Mesendoderm (in vitro differentiated cells): ENCODE results near the gene CD82.

Experiments used
- DNase-seq: peaks from one replicate; pipeline ENCODE4 v3.0.0; 2013
- H2AK5ac ChIP-seq: 2 replicates; pipeline ENCODE4 v1.6.1; 2013; ENCODE audit warnings: low read length, inconsistent platforms
- H2BK120ac ChIP-seq: 2 replicates; pipeline ENCODE4 v1.6.1; 2013; ENCODE audit warnings: low read depth, mild to moderate bottlenecking, low read length, moderate library complexity, mixed read lengths
- H2BK15ac ChIP-seq: replicated peaks from 2 replicates; pipeline ENCODE4 v1.6.1; 2013; ENCODE audit warnings: low read depth, mild to moderate bottlenecking, moderate library complexity
- H2BK5ac ChIP-seq: 2 replicates; pipeline ENCODE4 v1.6.1; 2013; ENCODE audit warnings: low read length, inconsistent platforms
- H3K18ac ChIP-seq: 2 replicates; pipeline ENCODE4 v1.6.1; 2013; ENCODE audit warnings: mild to moderate bottlenecking, low read length, mixed read lengths
- H3K23ac ChIP-seq: one replicate; pipeline ENCODE4 v1.6.1; 2013; ENCODE audit warnings: low read length
- H3K27ac ChIP-seq: 2 replicates; pipeline ENCODE4 v1.5.1; 2013; ENCODE audit warnings: low read depth, mild to moderate bottlenecking, inconsistent platforms, low read length, moderate library complexity
- H3K27me3 ChIP-seq: 2 replicates; pipeline ENCODE4 v1.6.1; 2013; ENCODE audit warnings: low read length, control low read depth, mild to moderate bottlenecking, inconsistent platforms; ENCODE audit not compliant: insufficient read depth, poor library complexity
- H3K36me3 ChIP-seq: 2 replicates; pipeline ENCODE4 v1.6.1; 2013; ENCODE audit warnings: low read length, inconsistent platforms; ENCODE audit not compliant: control insufficient read depth, insufficient read depth
- H3K4ac ChIP-seq: one replicate; pipeline ENCODE4 v1.6.1; 2013; ENCODE audit warnings: low read depth, mild to moderate bottlenecking, low read length, moderate library complexity
- H3K4me1 ChIP-seq: 2 replicates; pipeline ENCODE4 v1.6.1; 2013; ENCODE audit warnings: low read depth, low read length, inconsistent platforms; ENCODE audit not compliant: control insufficient read depth
- H3K4me2 ChIP-seq: 2 replicates; pipeline ENCODE4 v1.6.1; 2013; ENCODE audit warnings: low read length
- H3K4me3 ChIP-seq: 2 replicates; pipeline ENCODE4 v1.5.1; 2013; ENCODE audit warnings: mild to moderate bottlenecking, low read length
- H3K56ac ChIP-seq: one replicate; pipeline ENCODE4 v1.6.1; 2013; ENCODE audit warnings: low read length
- H3K79me1 ChIP-seq: 2 replicates; pipeline ENCODE4 v1.6.1; 2013; ENCODE audit warnings: low read length, inconsistent platforms
- H3K79me2 ChIP-seq: 2 replicates; pipeline ENCODE4 v1.6.1; 2013; ENCODE audit warnings: mild to moderate bottlenecking, low read length; ENCODE audit not compliant: control insufficient read depth, insufficient read depth
- H3K9ac ChIP-seq: 2 replicates; pipeline ENCODE4 v1.6.1; 2013; ENCODE audit warnings: low read length, inconsistent platforms
- H4K5ac ChIP-seq: one replicate; pipeline ENCODE4 v1.6.1; 2013; ENCODE audit warnings: low read length
- H4K8ac ChIP-seq: one replicate; pipeline ENCODE4 v1.6.1; 2013; ENCODE audit warnings: low read depth, mild to moderate bottlenecking, control low read depth, low read length, moderate library complexity
- WGBS: extraction: QIAGEN DNeasy Blood & Tissue Kit; methylation state at CpG from one replicate; pipeline ENCODE4 v1.1.7; 2013; ENCODE audit warnings: low lambda C conversion rate, missing lambda C conversion rate; ENCODE audit not compliant: insufficient coverage; ENCODE audit errors: extremely low coverage; 5-methylcytosine and 5-hydroxymethylcytosine counted together

CD82 gene

GRCh38 chr11:44630511-44631210 lies 65.2 kb downstream of the CD82 start:
- H3K9ac ChIP-seq, result no peak overlapping the region
- no peak overlapping the region for H3K4me2 ChIP-seq
- H3K36me3 ChIP-seq, result no peaks in the 10 kb centered on the region
- no peak overlapping the region for H3K18ac ChIP-seq
- peaks cover 5% of the 10 kb centered on the region for H3K4me1 ChIP-seq
- no CpG with 5 or more reads among the region's 7 CpGs for WGBS
- no peak overlapping the region for H2AK5ac ChIP-seq
- no peaks in the 10 kb centered on the region for H3K27me3 ChIP-seq
- H2BK5ac ChIP-seq, result no peak overlapping the region
- H2BK15ac ChIP-seq, result no peak overlapping the region
- H3K4me3 ChIP-seq, result no peak overlapping the region
- no peak overlapping the region for H2BK120ac ChIP-seq
- H3K56ac ChIP-seq, result no peak overlapping the region
- no peak overlapping the region for H3K27ac ChIP-seq
- H4K8ac ChIP-seq, result no peak overlapping the region
- H3K4ac ChIP-seq, result no peak overlapping the region
- H3K79me1 ChIP-seq, result no peaks in the 10 kb centered on the region
- H3K23ac ChIP-seq, result no peak overlapping the region
- H4K5ac ChIP-seq, result no peak overlapping the region
- no peak for DNase-seq
- no peaks in the 10 kb centered on the region for H3K79me2 ChIP-seq

DNA sequence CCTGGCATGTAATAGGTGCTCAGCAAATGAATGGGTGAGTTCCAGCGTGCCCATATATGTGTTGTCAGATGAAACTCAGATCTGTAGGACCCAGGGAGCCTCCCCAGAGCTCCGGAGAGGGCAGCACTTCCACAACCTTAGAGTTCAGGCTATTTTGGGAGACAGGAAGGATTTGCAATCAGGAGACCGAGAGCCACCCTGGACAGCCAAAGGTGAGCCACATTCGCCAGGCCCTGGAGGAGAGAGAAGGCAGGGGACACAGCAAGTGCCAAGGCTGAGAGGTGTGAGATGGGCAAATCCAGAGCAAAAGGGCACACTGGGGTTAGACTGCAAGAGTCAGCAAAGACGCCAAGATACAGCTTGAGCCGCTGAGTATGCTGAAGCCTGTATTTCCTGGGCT lies 66.4 kb downstream of the CD82 start:
- Histone ChIP-seq H3K23ac (no peak overlapping the region), H3K4ac (no peak overlapping the region), H2BK15ac (no peak overlapping the region), H2BK5ac (no peak overlapping the region), H3K27me3 (no peaks in the 10 kb centered on the region), H3K9ac (no peak overlapping the region), H3K18ac (no peak overlapping the region), H3K79me1 (no peaks in the 10 kb centered on the region), H3K27ac (no peak overlapping the region), H3K4me3 (no peak overlapping the region), H3K79me2 (no peaks in the 10 kb centered on the region), H2AK5ac (no peak overlapping the region), H4K8ac (no peak overlapping the region), H3K36me3 (no peaks in the 10 kb centered on the region), H3K4me1 (peaks cover 5% of the 10 kb centered on the region), H4K5ac (no peak overlapping the region), H3K4me2 (no peak overlapping the region), H2BK120ac (no peak overlapping the region), H3K56ac (no peak overlapping the region)
- no peak for DNase-seq
- no CpG with 5 or more reads among the region's 6 CpGs for WGBS

DNA sequence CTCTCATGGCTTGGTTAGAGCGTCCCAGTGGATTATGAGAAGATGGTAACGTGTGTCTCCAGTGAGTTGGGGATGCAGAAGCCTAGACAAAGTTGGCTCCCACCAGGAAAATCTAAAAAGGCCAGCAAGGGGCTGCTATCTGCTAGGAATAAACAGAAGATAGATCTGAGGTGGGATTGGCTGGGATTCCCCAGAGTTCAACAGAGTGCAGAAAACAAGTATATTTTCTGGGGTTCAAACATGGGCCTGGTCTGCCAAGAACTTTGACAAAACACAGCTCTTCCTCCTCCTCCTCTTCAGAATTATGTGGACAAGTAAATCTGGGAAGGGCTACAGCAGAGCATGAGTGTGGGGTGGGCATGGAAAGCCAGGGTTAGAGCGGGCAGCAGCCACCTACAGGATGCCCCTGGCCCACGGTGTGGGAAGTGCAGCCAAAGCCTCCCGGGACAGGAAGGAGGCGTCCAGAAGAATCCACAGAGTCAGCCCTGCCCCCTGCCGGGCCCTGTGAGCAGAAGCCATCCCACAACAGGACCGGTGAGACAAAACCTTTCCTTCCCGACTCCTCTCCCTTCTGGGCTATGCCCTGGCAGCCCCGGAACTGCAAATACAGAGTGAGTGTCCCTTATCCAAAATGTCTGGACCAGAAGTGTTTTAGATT lies 67.1 kb downstream of the CD82 start:
- Histone ChIP-seq H2BK120ac (no peak overlapping the region), H2BK5ac (no peak overlapping the region), H3K4me3 (no peak overlapping the region), H3K36me3 (no peaks in the 10 kb centered on the region), H3K79me2 (no peaks in the 10 kb centered on the region), H3K4me1 (peaks cover 5% of the 10 kb centered on the region), H3K9ac (no peak overlapping the region), H2AK5ac (no peak overlapping the region), H3K4ac (no peak overlapping the region), H3K56ac (no peak overlapping the region), H3K27me3 (no peaks in the 10 kb centered on the region), H2BK15ac (no peak overlapping the region), H4K8ac (no peak overlapping the region), H3K4me2 (no peak overlapping the region), H3K27ac (no peak overlapping the region), H3K79me1 (no peaks in the 10 kb centered on the region), H4K5ac (no peak overlapping the region), H3K18ac (no peak overlapping the region), H3K23ac (no peak overlapping the region)
- WGBS, result no CpG with 5 or more reads among the region's 10 CpGs
- DNase-seq, result peak; percentile 77

DNA sequence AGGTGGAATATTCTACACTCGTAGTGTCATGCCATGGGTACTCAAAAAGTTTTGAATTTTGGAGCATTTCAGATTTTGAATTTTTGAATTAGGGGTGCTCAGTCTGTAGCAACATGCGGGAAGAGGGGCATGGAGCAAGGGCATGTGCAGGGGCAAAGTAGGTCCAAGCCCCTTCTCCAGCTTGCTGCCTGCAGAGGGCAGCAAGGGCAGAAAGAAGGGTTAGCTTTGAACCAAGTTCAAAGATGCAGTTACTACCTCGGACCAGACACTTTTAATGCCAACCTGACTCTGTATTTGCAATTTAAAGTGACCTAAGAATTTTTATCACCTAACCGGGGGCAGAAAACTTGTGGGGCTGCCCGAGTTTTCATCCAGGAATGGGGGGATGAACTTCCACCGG lies 68.2 kb downstream of the CD82 start:
- Histone ChIP-seq H3K23ac (no peak overlapping the region), H3K56ac (no peak overlapping the region), H3K4me1 (peaks cover 5% of the 10 kb centered on the region), H3K27me3 (no peaks in the 10 kb centered on the region), H2AK5ac (no peak overlapping the region), H3K4me2 (no peak overlapping the region), H3K9ac (no peak overlapping the region), H3K4ac (no peak overlapping the region), H3K18ac (no peak overlapping the region), H3K4me3 (no peak overlapping the region), H4K8ac (no peak overlapping the region), H3K27ac (no peak overlapping the region), H3K79me1 (no peaks in the 10 kb centered on the region), H3K36me3 (no peaks in the 10 kb centered on the region), H2BK5ac (no peak overlapping the region), H4K5ac (no peak overlapping the region), H2BK120ac (no peak overlapping the region), H3K79me2 (no peaks in the 10 kb centered on the region), H2BK15ac (no peak overlapping the region)
- no CpG with 5 or more reads among the region's 6 CpGs for WGBS
- DNase-seq, result peak; percentile 31

DNA sequence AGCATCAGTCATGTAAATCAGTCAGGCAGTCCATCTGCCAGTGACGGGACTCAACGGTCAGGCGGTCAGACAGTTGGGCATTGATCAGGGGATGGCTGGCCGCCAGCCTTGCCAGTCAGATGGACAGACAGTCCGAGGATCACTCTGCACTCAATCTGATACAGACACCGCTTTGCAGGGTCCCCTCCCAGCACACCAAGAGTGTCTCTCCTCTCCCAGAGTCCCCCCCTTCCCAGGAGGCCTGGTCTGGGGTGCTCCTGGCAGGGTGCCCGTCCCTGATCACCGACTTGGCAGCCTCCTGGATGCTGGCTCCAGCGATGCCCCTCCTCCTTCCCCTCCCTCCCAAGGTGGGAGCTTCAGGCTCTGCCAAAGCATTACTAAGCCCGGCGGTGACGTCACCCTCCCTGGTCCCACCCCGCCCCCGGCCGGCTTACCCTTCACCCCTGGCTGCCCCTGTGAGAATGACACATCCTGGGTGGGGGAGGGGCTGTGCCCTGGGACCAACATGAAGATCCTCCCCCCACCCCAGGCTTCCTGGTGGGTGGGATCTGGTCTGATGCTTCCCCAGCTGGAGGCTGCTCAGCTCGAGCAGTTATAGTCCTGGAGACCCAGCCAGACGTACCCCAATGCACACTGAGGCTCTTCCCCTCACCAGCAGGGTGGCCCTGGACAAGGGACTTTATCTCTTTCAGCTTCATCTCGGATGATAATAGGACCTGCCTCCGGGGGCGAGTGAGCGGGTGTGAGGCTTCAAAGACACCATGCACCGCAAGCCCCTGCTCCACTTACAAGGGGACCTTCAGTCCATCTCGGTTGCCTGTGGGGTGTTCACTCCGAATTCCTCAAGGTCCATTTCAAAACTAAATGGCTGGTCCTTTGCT lies 69.2 kb downstream of the CD82 start:
- H3K23ac ChIP-seq, result no peak overlapping the region
- H3K27me3 ChIP-seq, result no peaks in the 10 kb centered on the region
- no peak overlapping the region for H4K8ac ChIP-seq
- H3K18ac ChIP-seq, result no peak overlapping the region
- no peak overlapping the region for H4K5ac ChIP-seq
- no peak overlapping the region for H2BK120ac ChIP-seq
- WGBS, result no CpG with 5 or more reads among the region's 24 CpGs
- peaks cover 5% of the 10 kb centered on the region for H3K4me1 ChIP-seq
- H3K36me3 ChIP-seq, result no peaks in the 10 kb centered on the region
- no peak overlapping the region for H3K56ac ChIP-seq
- no peak overlapping the region for H2AK5ac ChIP-seq
- H3K79me1 ChIP-seq, result no peaks in the 10 kb centered on the region
- no peak overlapping the region for H3K4ac ChIP-seq
- no peak overlapping the region for H3K4me3 ChIP-seq
- H3K9ac ChIP-seq, result no peak overlapping the region
- H2BK15ac ChIP-seq, result no peak overlapping the region
- H3K79me2 ChIP-seq, result no peaks in the 10 kb centered on the region
- DNase-seq, result peak; percentile 94
- no peak overlapping the region for H3K27ac ChIP-seq
- no peak overlapping the region for H2BK5ac ChIP-seq
- no peak overlapping the region for H3K4me2 ChIP-seq
